BE2C (cell line): ENCODE data around the gene BCORL1.
A peak's percentile ranks its signal among the peaks of the same experiment; 100 is the strongest.

ENCODE experiments used
- DNase-seq: peaks from one replicate; pipeline ENCODE4 v3.0.0-alpha.2; 2020
- H3K27me3 ChIP-seq: fragments of 250-450 bp; sonication (Bioruptor Pico); 2 replicates; pipeline ENCODE4 v1.5.1; 2020; ENCODE audit warnings: mild to moderate bottlenecking
- H3K36me3 ChIP-seq: fragments of 250-450 bp; sonication (Bioruptor Pico); 2 replicates; pipeline ENCODE4 v1.5.1; 2020; ENCODE audit warnings: mild to moderate bottlenecking
- H3K4me1 ChIP-seq: fragments of 250-450 bp; sonication (Bioruptor Pico); 2 replicates; pipeline ENCODE4 v1.5.1; 2020
- H3K4me3 ChIP-seq: 2 replicates; pipeline ENCODE4 v1.5.1; 2011; ENCODE audit warnings: low read depth, low read length
- H3K9me3 ChIP-seq: fragments of 250-450 bp; sonication (Bioruptor Pico); 2 replicates; pipeline ENCODE4 v1.5.1; 2020
- CTCF ChIP-seq: IDR thresholded peaks from 2 replicates; pipeline ENCODE4 v1.5.1; 2012; ENCODE audit warnings: mild to moderate bottlenecking, low read depth, low read length

The BCORL1 gene

GRCh38 chrX:129959493-129959832, 23.0 kb upstream of the BCORL1 start:
- H3K4me3 ChIP-seq, result no peak overlapping the region
- H3K27me3 ChIP-seq, result no peaks in the 10 kb centered on the region
- DNase-seq, result no peak
- no peaks in the 10 kb centered on the region; the same call in 1 of the 2 replicates for H3K4me1 ChIP-seq
- no peaks in the 10 kb centered on the region for H3K9me3 ChIP-seq
- no peak for TF ChIP-seq CTCF
- no peaks in the 10 kb centered on the region for H3K36me3 ChIP-seq

GRCh38 chrX:129961180-129962083, 21.0 kb upstream of the BCORL1 start:
- no peak for TF ChIP-seq CTCF
- DNase-seq, result peak; percentile 51
- Histone ChIP-seq H3K36me3 (no peaks in the 10 kb centered on the region), H3K27me3 (no peaks in the 10 kb centered on the region), H3K4me1 (no peaks in the 10 kb centered on the region; the same call in 1 of the 2 replicates), H3K4me3 (peak overlapping the region; percentile 53), H3K9me3 (no peaks in the 10 kb centered on the region)

GRCh38 chrX:129963729-129964128, 18.7 kb upstream of the BCORL1 start:
- no peak for DNase-seq
- no peaks in the 10 kb centered on the region for H3K27me3 ChIP-seq

DNA sequence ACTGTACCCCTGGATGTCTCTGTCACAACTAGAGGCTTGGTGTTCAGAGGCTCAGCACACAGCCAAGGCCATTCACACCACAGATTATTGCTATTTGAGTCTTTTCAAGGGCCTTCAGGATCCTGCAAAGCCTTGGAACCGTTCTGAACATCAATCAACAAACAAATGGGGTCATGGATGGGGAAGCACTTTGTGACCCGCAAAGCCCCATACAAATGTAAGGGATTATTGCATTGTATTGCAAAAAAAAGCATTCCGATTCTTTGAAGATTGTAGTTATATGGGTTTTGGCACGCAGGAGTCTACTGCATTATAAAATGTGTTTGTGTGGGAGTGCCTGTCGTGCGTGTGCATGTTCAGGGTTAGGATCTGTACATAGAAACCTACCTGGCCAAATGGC, 17.3 kb upstream of the BCORL1 start:
- H3K4me3 ChIP-seq, result no peak overlapping the region
- no peak for DNase-seq
- H3K4me1 ChIP-seq, result no peaks in the 10 kb centered on the region; the same call in 1 of the 2 replicates
- no peaks in the 10 kb centered on the region for H3K27me3 ChIP-seq
- no peaks in the 10 kb centered on the region for H3K36me3 ChIP-seq
- H3K9me3 ChIP-seq, result no peaks in the 10 kb centered on the region
- no peak for TF ChIP-seq CTCF

More at GRCh38 chrX:129963729-129964128, 18.7 kb upstream of the BCORL1 start:
- H3K36me3 ChIP-seq, result no peaks in the 10 kb centered on the region
- H3K4me1 ChIP-seq, result no peaks in the 10 kb centered on the region; the same call in 1 of the 2 replicates
- no peak overlapping the region for H3K4me3 ChIP-seq
- no peak for TF ChIP-seq CTCF
- no peaks in the 10 kb centered on the region for H3K9me3 ChIP-seq

- Histone ChIP-seq H3K9me3 (no peaks in the 10 kb centered on the region), H3K4me1 (no peaks in the 10 kb centered on the region), H3K36me3 (no peaks in the 10 kb centered on the region), H3K4me3 (no peak overlapping the region), H3K27me3 (no peaks in the 10 kb centered on the region)
- no peak for TF ChIP-seq CTCF
- DNase-seq, result no peak
These were observed 13.5 kb upstream of the BCORL1 start for GRCh38 chrX:129968968-129969367.

GRCh38 chrX:129976441-129976840, 6.0 kb upstream of the BCORL1 start:
- Histone ChIP-seq H3K27me3 (peaks cover 6% of the 10 kb centered on the region), H3K4me1 (no peaks in the 10 kb centered on the region), H3K36me3 (no peaks in the 10 kb centered on the region), H3K4me3 (no peak overlapping the region), H3K9me3 (no peaks in the 10 kb centered on the region)
- DNase-seq, result no peak
- TF ChIP-seq CTCF, result no peak
